GM08714 (cell line): ENCODE data around the gene P4HA1.

Source experiments
- H3K4me3 ChIP-seq: fragments of 200-500 bp; sonication (Bioruptor generic); 2 replicates; pipeline ENCODE4 v1.5.1; 2014; ENCODE audit warnings: mild to moderate bottlenecking, low read length, inconsistent platforms
- ZNF274 ChIP-seq: IDR thresholded peaks from 2 replicates; pipeline ENCODE4 v1.6.1; 2012; ENCODE audit warnings: mild to moderate bottlenecking, low read depth, low read length

P4HA1 gene

GRCh38 chr10:73079779-73080541 is 16.7 kb downstream of the P4HA1 start:
- TF ChIP-seq ZNF274: no peak
- H3K4me3 ChIP-seq: no peak overlapping the region; the same call in 1 of the 2 replicates

- H3K4me3 ChIP-seq: peak overlapping the region; percentile 46; the same call in 1 of the 2 replicates
- no peak for TF ChIP-seq ZNF274
These were observed 20.1 kb downstream of the P4HA1 start for GRCh38 chr10:73076360-73077183.

GRCh38 chr10:73075829-73076228 is 20.8 kb downstream of the P4HA1 start:
- no peak for TF ChIP-seq ZNF274

GRCh38 chr10:73073627-73074026 is 23.0 kb downstream of the P4HA1 start:
- H3K4me3 ChIP-seq: no peak overlapping the region
- no peak for TF ChIP-seq ZNF274

More at GRCh38 chr10:73075829-73076228, 20.8 kb downstream of the P4HA1 start:
- no peak overlapping the region for H3K4me3 ChIP-seq

- H3K4me3 ChIP-seq: no peak overlapping the region
- no peak for TF ChIP-seq ZNF274
These were observed 31.2 kb downstream of the P4HA1 start for GRCh38 chr10:73065441-73065840.

GRCh38 chr10:73061743-73062142 is 34.9 kb downstream of the P4HA1 start:
- no peak for TF ChIP-seq ZNF274
- no peak overlapping the region for H3K4me3 ChIP-seq

GRCh38 chr10:73060738-73061635 is 35.7 kb downstream of the P4HA1 start:
- no peak for TF ChIP-seq ZNF274
- H3K4me3 ChIP-seq: no peak overlapping the region

GRCh38 chr10:73060173-73060572 is 36.5 kb downstream of the P4HA1 start:
- H3K4me3 ChIP-seq: no peak overlapping the region; the same call in 1 of the 2 replicates
- no peak for TF ChIP-seq ZNF274

- no peak for TF ChIP-seq ZNF274
- H3K4me3 ChIP-seq: no peak overlapping the region
These were observed 38.5 kb downstream of the P4HA1 start for GRCh38 chr10:73058057-73058591.

- no peak for TF ChIP-seq ZNF274
- no peak overlapping the region for H3K4me3 ChIP-seq
These were observed 42.4 kb downstream of the P4HA1 start for GRCh38 chr10:73054286-73054685.

GRCh38 chr10:73053275-73053674 is 43.4 kb downstream of the P4HA1 start:
- H3K4me3 ChIP-seq: no peak overlapping the region
- TF ChIP-seq ZNF274: no peak

GRCh38 chr10:73044378-73045285 is 52.0 kb downstream of the P4HA1 start:
- H3K4me3 ChIP-seq: no peak overlapping the region
- no peak for TF ChIP-seq ZNF274
